Sigmoid colon (tissue), 7 donors: ENCODE results near the gene KIF1A. TPM values are rescaled to one million over a fixed set of nuclear protein-coding genes. Genes with fewer than 3 reads are reported as not detected.
"Not testable (repeated sequence)": the region's sequence is repeated elsewhere in the genome, so short reads cannot be mapped to it uniquely, and the experiment has no call there.

ENCODE experiments used
- DNase-seq: peaks from one replicate; pipeline ENCODE4 v3.0.0-alpha.2; 2019
- H3K27ac ChIP-seq, 4 donors: fragments of 200-600 bp; sonication (generic); one replicate each; pipeline ENCODE4 v1.5.1; 2016 to 2019; ENCODE audit warnings: mild to moderate bottlenecking in 1 of 4
- H3K27me3 ChIP-seq, 3 donors: fragments of 200-600 bp; sonication (generic); one replicate each; pipeline ENCODE4 v1.5.1; 2019; ENCODE audit warnings: mild to moderate bottlenecking in 1 of 3
- H3K36me3 ChIP-seq, 4 donors: fragments of 200-600 bp; sonication (generic); one replicate each; pipeline ENCODE4 v1.5.1; 2016 to 2019
- H3K4me1 ChIP-seq, 4 donors: fragments of 200-600 bp; sonication (generic); one replicate each; pipeline ENCODE4 v1.5.1; 2017 to 2019
- H3K4me3 ChIP-seq, 4 donors: fragments of 200-600 bp; sonication (generic); one replicate each; pipeline ENCODE4 v1.5.1; 2017 to 2019; ENCODE audit warnings: mild to moderate bottlenecking in 2 of 4, moderate library complexity in 1 of 4
- H3K9me3 ChIP-seq, 4 donors: fragments of 200-600 bp in 3 of 4; sonication (generic) in 3 of 4; one replicate each; pipeline versions ENCODE4 v1.5.1 to v1.6.1; 2013 to 2019
- EP300 ChIP-seq, 4 donors: sonication (generic); formaldehyde crosslinking; IDR thresholded peaks; one replicate each; pipeline ENCODE4 v1.6.1; 2017; ENCODE audit warnings: antibody characterized with exemption in 4 of 4
- POLR2A ChIP-seq, 2 donors: fragments of 450-650 bp; IDR thresholded peaks; one replicate each; pipeline ENCODE4 v1.6.1; 2016; ENCODE audit warnings: antibody characterized with exemption in 2 of 2, mild to moderate bottlenecking in 2 of 2, moderate library complexity in 2 of 2
- POLR2AphosphoS5 ChIP-seq, 4 donors: sonication (generic); formaldehyde crosslinking; IDR thresholded peaks; one replicate each; pipeline ENCODE4 v1.6.1; 2017; ENCODE audit warnings: antibody characterized with exemption in 4 of 4
- WGBS, 2 donors: extraction: QIAGEN DNeasy Blood & Tissue Kit; methylation state at CpG; one replicate each; pipeline ENCODE4 v1.1.7; 2013; 5-methylcytosine and 5-hydroxymethylcytosine counted together
- intact Hi-C: fragments of 100-400 bp; cut with DNase I; formaldehyde crosslinking; loops from one replicate; pipeline ENCODE4 v1.15.1; 2023
- polyA plus RNA-seq, 3 donors: library from polyadenylated mRNA; stranded (reverse); fragments of 200-250 nt; gene quantifications; one replicate each; pipeline ENCODE4 v1.2.3, GENCODE V29; 2013
- total RNA-seq, 4 donors: library from RNA; depleted of rRNA; stranded (reverse); fragments of >200 nt; gene quantifications; one replicate each; pipeline ENCODE4 v1.1.0, GENCODE V29; 2016
- TF ChIP-seq, protein P1 (sequence below), 4 experiments: fragments of 450-650 bp in 3 of 4; fragments of 200-600 bp in 1 of 4; IDR thresholded peaks; one replicate each; pipeline ENCODE4 v1.5.1; 2016 to 2019; ENCODE audit warnings: antibody characterized with exemption in 4 of 4, mild to moderate bottlenecking in 3 of 4, moderate library complexity in 2 of 4
- donor health status: healthy with polysubstance abuse.
- donor health status: Bipolar disorder and iron deficiency.
- donor health status: healthy.

The KIF1A gene
- total and polyA plus RNA-seq, 7 donors, result under 0.01 to 9.7 (median 4.4) TPM

DNA sequence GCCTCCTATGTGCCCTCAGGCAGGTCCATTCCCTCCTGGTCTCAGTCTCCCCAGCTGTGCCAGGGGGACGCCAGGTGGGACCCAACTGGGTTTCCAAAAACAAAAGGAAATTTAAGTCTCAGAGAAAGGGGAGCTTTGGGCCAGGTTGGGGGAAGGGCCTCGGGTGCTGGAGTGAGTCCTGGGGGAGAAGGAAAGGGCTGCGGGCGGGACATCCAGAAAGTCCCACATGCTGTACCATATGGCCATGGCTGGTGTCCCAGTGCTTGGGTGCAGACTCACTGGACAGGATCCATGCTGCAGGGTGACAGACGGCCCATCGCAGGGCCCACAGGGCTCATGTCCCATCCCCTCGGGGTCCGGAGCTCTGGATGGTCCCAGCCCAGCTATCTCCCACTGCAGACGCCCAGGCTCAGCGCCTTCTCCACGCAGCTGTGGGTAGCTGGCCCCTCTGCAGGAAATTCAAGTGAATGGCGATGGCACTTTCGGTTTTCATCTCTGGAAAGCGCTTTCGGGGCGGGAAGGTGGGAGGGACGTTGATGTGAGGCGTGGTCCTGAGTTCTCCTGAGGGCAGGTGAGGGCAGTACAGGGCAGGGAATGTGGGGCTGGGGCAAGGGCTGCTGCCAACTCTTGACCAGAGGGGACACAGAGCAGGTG, 129.5 kb downstream of the KIF1A start:
- intact Hi-C loops, H3K27ac ChIP-seq, H3K4me3 ChIP-seq, H3K9me3 ChIP-seq, DNase-seq, H3K36me3 ChIP-seq, H3K4me1 ChIP-seq, H3K27me3 ChIP-seq: not testable (repeated sequence)
- WGBS, 2 donors, result 20 to 58% methylated on average over 7 to 8 of the region's 18 CpGs

DNA sequence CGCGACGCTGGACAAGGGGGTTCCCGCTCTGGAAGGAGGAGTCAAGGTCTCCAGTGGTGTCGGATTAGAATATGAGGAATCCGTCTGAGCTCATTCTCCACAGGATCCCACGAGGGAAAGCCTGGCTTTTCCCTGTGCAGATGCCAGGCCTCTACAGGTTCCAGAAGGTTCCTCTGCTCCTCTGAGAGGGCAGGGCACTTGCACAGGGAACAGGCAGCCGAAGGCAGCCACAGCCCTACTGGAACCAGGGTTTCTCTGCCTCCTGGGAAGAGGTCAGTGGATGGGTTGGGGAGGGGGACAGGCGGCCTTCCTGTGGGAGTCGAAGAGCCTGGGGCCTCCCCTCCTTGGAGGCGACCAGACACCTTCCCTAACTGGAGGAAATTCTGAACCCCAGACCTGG, 130.0 kb downstream of the KIF1A start:
- WGBS, 2 donors, result 77 to 85% methylated on average over 11 of the region's 11 CpGs
- Histone ChIP-seq H3K27ac (no peak overlapping the region), H3K9me3 (no peaks in the 10 kb centered on the region), H3K4me3 (no peak overlapping the region), H3K27me3 (no peaks in the 10 kb centered on the region), H3K4me1 (no peaks in the 10 kb centered on the region), H3K36me3 (no peaks in the 10 kb centered on the region)
- no peak for DNase-seq
- intact Hi-C loops, result no loop called here
- TF ChIP-seq EP300 (IDR thresholded peaks at IDR 0.05) (no peak), POLR2AphosphoS5 (IDR thresholded peaks at IDR 0.05) (no peak), POLR2A (IDR thresholded peaks at IDR 0.05) (no peak)
- TF ChIP-seq, protein P1, sequence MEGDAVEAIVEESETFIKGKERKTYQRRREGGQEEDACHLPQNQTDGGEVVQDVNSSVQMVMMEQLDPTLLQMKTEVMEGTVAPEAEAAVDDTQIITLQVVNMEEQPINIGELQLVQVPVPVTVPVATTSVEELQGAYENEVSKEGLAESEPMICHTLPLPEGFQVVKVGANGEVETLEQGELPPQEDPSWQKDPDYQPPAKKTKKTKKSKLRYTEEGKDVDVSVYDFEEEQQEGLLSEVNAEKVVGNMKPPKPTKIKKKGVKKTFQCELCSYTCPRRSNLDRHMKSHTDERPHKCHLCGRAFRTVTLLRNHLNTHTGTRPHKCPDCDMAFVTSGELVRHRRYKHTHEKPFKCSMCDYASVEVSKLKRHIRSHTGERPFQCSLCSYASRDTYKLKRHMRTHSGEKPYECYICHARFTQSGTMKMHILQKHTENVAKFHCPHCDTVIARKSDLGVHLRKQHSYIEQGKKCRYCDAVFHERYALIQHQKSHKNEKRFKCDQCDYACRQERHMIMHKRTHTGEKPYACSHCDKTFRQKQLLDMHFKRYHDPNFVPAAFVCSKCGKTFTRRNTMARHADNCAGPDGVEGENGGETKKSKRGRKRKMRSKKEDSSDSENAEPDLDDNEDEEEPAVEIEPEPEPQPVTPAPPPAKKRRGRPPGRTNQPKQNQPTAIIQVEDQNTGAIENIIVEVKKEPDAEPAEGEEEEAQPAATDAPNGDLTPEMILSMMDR (IDR thresholded peaks at IDR 0.05), result no peak

DNA sequence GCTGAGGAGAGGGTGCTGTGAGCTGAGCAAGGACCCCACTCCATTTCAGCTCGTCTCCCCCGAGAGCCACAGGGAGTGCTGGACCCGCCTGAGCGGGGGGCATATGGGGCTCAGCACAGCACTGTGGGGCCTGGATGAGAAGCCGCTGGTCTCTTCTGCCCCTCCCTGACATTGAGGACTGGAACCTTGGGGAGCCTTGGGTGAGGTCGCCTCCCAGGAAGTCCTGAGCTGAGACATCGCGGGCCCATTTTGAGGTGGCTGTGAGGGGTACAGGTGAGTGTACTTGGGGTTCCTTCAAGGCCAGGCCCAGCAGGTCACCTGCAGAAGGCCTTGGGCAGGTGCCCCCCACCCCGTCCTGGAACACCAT, 131.5 kb downstream of the KIF1A start:
- WGBS, 2 donors, result 93 to 97% methylated on average over 9 of the region's 9 CpGs
- no peak for DNase-seq
- no peaks in the 10 kb centered on the region for H3K4me1 ChIP-seq
- TF ChIP-seq POLR2AphosphoS5 (IDR thresholded peaks at IDR 0.05), result no peak
- TF ChIP-seq POLR2A (IDR thresholded peaks at IDR 0.05), result no peak
- TF ChIP-seq, protein P1 (IDR thresholded peaks at IDR 0.05), result no peak
- TF ChIP-seq EP300 (IDR thresholded peaks at IDR 0.05), result no peak
- no peak overlapping the region for H3K4me3 ChIP-seq
- H3K27ac ChIP-seq, result no peak overlapping the region
- no peaks in the 10 kb centered on the region for H3K9me3 ChIP-seq
- intact Hi-C loops, result no loop called here
- no peaks in the 10 kb centered on the region for H3K36me3 ChIP-seq
- H3K27me3 ChIP-seq, result peaks cover 0 to 3% (median 0%) of the 10 kb centered on the region in 3 donors

DNA sequence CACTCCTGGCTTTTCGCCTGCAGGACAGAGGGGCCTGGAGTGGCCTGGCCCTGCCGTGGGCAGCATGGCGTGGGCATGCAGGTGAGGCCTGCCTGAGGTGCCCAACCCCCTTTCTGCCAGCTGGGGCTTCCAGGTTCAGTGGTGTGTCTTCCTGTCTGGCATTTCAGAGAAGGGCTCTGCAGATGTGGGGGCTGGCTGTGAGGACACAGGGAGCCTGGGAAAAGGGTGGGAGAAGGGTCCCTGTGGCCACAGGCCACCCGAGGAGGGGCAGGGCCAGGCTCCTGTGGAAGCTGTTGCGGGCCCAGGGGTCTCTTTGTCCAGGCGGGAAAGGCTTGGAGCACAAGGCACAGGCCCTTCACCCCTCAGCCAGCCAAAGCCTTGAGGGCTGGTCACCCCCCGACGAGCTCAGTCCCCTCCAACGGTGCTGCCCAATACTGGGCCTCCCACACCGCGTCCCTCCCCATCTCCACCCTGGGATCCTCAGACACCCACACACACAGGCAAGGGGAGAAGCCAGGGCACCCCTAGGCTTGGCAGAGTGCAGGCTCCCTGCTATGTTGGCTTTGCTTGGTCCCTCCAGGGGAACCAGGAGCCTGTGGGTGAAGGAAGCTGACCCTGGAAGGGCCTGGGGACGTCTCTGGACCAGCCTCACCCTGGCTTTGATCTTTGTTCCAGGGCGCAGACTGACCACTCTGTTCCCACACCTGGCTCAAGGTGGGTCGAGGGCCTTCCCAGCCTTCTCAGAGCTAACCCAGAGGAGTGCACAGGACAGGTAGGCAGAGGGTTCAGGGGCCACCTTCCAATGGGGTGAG, 132.1 kb downstream of the KIF1A start:
- no peaks in the 10 kb centered on the region for H3K9me3 ChIP-seq
- intact Hi-C loops, result no loop called here
- H3K4me3 ChIP-seq, result no peak overlapping the region
- no peak for DNase-seq
- H3K27ac ChIP-seq, result no peak overlapping the region
- peaks cover 0 to 3% (median 0%) of the 10 kb centered on the region in 3 donors for H3K27me3 ChIP-seq
- H3K36me3 ChIP-seq, result no peaks in the 10 kb centered on the region
- 88 to 89% methylated on average over 14 of the region's 14 CpGs for WGBS, 2 donors
- TF ChIP-seq POLR2A (IDR thresholded peaks at IDR 0.05), result no peak
- TF ChIP-seq EP300 (IDR thresholded peaks at IDR 0.05), result no peak
- TF ChIP-seq, protein P1 (IDR thresholded peaks at IDR 0.05), result no peak
- no peak for TF ChIP-seq POLR2AphosphoS5 (IDR thresholded peaks at IDR 0.05)
- H3K4me1 ChIP-seq, result no peaks in the 10 kb centered on the region

DNA sequence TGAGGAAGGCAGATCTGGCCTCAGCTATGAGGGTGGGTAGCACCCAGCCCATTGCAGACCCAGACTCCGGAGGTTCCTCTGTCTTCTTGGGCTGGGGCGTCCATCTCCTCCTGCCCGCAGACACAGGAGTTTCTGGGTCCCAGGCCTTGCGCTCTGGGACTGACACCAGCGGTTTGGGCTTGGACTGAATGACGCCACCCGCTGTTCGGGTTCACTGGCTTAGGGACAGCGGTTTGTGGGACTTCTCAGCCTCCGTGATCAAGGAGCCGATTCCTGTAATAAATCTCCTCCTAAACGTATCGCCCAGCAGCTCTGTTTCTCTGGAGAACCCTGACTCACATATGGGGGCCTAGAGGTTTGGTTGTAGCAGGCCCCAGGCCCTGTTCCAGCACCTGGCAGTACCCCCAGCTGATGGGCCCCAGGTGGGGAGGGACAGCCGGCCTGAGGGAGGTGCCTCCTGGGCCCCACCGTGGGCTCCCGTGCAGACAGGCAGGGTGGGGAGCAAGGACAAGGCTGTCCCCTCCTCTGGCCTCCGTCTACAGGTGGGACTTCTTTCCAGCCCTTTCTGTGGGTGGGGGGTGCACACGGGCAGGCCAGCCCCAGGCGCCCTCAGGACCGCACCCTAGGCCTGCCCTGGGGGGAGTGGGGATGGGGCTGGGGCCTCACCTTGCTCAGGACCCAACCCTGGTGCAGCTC, 132.8 kb downstream of the KIF1A start:
- H3K27me3 ChIP-seq, result peaks cover 0 to 3% (median 0%) of the 10 kb centered on the region in 3 donors
- no peak for DNase-seq
- intact Hi-C loops, result no loop called here
- H3K36me3 ChIP-seq, result no peaks in the 10 kb centered on the region
- H3K4me1 ChIP-seq, result no peaks in the 10 kb centered on the region
- no peak overlapping the region for H3K4me3 ChIP-seq
- H3K27ac ChIP-seq, result no peak overlapping the region
- TF ChIP-seq EP300 (IDR thresholded peaks at IDR 0.05), result no peak
- no peak for TF ChIP-seq POLR2A (IDR thresholded peaks at IDR 0.05)
- TF ChIP-seq, protein P1 (IDR thresholded peaks at IDR 0.05), result no peak
- TF ChIP-seq POLR2AphosphoS5 (IDR thresholded peaks at IDR 0.05), result no peak
- WGBS, 2 donors, result 81 to 85% methylated on average over 20 of the region's 20 CpGs
- H3K9me3 ChIP-seq, result no peaks in the 10 kb centered on the region
